ENCODE data around the gene SLC16A9. TPM values are rescaled to one million over a fixed set of nuclear protein-coding genes. Genes with fewer than 3 reads are reported as not detected.

Gene SLC16A9
- total RNA-seq, 1 experiment from 2014 or later, result 4.1 TPM

DNA sequence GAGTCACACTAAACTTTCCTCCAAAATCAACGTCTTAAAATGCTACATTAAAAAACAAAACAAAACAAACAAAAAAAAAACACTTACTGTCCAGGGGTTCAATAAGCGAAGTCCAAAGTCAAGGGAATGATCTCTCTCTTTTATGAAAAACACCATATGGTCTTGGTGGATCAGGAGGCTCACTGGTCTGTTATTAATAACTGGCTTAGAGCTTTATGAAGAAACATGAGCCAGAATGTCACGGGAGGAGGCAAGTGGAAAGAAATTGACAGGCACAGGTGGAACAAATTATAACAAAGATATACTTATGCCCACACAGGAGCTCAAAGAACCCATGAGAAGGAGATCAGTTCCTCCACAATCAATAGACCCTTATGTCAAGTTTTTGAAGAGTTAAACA lies 43.6 kb upstream of the SLC16A9 start, which contains the start of gene MRLN:
TSS of gene MRLN (minus strand) at position 189 of the 400 bp plus-strand sequence.
- no peaks in the 10 kb centered on the region for H3K9me3 Mint-ChIP-seq
- no peaks in the 10 kb centered on the region; the same call in 1 of the 2 replicates for H3K4me1 ChIP-seq (ENCODE audit: insufficient read depth, low read length)
- no peaks in the 10 kb centered on the region for H3K79me2 ChIP-seq (ENCODE audit: insufficient read depth, low read length)
- H3K9me3 ChIP-seq (ENCODE audit: control insufficient read depth, low read depth, low read length), result no peaks in the 10 kb centered on the region
- no peak within 1 kb of the TSS for H3K18ac ChIP-seq (ENCODE audit: insufficient read length, low read depth, low read length)
- no peak within 1 kb of the TSS for H3K9ac ChIP-seq (ENCODE audit: extremely low read depth, insufficient read length, low read length)
- peaks cover 7 to 8% of the 10 kb centered on the region in 2 experiments for H3K4me1 Mint-ChIP-seq
- no peak within 1 kb of the TSS for H3K27ac ChIP-seq (ENCODE audit: insufficient read length, low read depth, low read length)
- H3K27me3 Mint-ChIP-seq (ENCODE audit: low read depth), result no peaks in the 10 kb centered on the region
- no peak within 1 kb of the TSS for H2BK15ac ChIP-seq (ENCODE audit: low read depth, low read length)
- H3K56ac ChIP-seq (ENCODE audit: insufficient read length, low read depth, low read length), result no peak within 1 kb of the TSS
- H3K27ac Mint-ChIP-seq, result no peak within 1 kb of the TSS; a peak in 1 of 7 replicates
- no peak for DNase-seq
- H3K14ac ChIP-seq (ENCODE audit: insufficient read depth, low read length), result no peak within 1 kb of the TSS
- 100% methylated on average over 1 of the region's 3 CpGs for WGBS (ENCODE audit: extremely low coverage, insufficient read length, low lambda C conversion rate)
- H3K4ac ChIP-seq (ENCODE audit: low read depth, low read length), result no peak within 1 kb of the TSS
- H3K23me2 ChIP-seq (ENCODE audit: insufficient read length, low read depth, low read length, poor library complexity, severe bottlenecking), result no peaks in the 10 kb centered on the region
- no peak within 1 kb of the TSS for H2BK5ac ChIP-seq (ENCODE audit: insufficient read length, low read length)
- no peaks in the 10 kb centered on the region for H3K79me1 ChIP-seq (ENCODE audit: insufficient read depth, low read depth, low read length, poor library complexity, severe bottlenecking)
- no peak within 1 kb of the TSS for H4K91ac ChIP-seq (ENCODE audit: insufficient read length, low read depth, low read length)
- H3K36me3 Mint-ChIP-seq (ENCODE audit: insufficient read depth in 1 of 3, low read depth in 3 of 3), result no peaks in the 10 kb centered on the region
- no peak within 1 kb of the TSS for H3T11ph ChIP-seq (ENCODE audit: low read length)
- H4K8ac ChIP-seq (replicated peaks; ENCODE audit: insufficient read length, low read depth, low read length), result no peak within 1 kb of the TSS
- H2BK120ac ChIP-seq (ENCODE audit: low read depth, low read length, poor library complexity, severe bottlenecking), result no peak within 1 kb of the TSS
- no peak within 1 kb of the TSS for H2AFZ ChIP-seq (ENCODE audit: low read length)
- H2AK5ac ChIP-seq (ENCODE audit: insufficient read length, low read length), result no peak within 1 kb of the TSS
- H2BK12ac ChIP-seq (ENCODE audit: insufficient read length, low read depth, low read length), result no peak within 1 kb of the TSS
- H4K20me1 ChIP-seq (ENCODE audit: control insufficient read depth, insufficient read depth, insufficient read length), result no peaks in the 10 kb centered on the region
- H2BK20ac ChIP-seq (ENCODE audit: low read depth, low read length, poor library complexity, severe bottlenecking), result no peak within 1 kb of the TSS
- no peak within 1 kb of the TSS for H3K4me2 ChIP-seq (ENCODE audit: insufficient read depth, insufficient read length, low read length)
- H3K23ac ChIP-seq (ENCODE audit: insufficient read length, low read depth, low read length), result no peak within 1 kb of the TSS
- TF ChIP-seq, protein P1, sequence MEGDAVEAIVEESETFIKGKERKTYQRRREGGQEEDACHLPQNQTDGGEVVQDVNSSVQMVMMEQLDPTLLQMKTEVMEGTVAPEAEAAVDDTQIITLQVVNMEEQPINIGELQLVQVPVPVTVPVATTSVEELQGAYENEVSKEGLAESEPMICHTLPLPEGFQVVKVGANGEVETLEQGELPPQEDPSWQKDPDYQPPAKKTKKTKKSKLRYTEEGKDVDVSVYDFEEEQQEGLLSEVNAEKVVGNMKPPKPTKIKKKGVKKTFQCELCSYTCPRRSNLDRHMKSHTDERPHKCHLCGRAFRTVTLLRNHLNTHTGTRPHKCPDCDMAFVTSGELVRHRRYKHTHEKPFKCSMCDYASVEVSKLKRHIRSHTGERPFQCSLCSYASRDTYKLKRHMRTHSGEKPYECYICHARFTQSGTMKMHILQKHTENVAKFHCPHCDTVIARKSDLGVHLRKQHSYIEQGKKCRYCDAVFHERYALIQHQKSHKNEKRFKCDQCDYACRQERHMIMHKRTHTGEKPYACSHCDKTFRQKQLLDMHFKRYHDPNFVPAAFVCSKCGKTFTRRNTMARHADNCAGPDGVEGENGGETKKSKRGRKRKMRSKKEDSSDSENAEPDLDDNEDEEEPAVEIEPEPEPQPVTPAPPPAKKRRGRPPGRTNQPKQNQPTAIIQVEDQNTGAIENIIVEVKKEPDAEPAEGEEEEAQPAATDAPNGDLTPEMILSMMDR (conservative IDR thresholded peaks at IDR 0.05), result no peak
- H3K4me3 Mint-ChIP-seq, result no peak within 1 kb of the TSS
- H4K5ac ChIP-seq (ENCODE audit: insufficient read length, low read depth, low read length), result no peak within 1 kb of the TSS
- no peaks in the 10 kb centered on the region for H3K27me3 ChIP-seq (ENCODE audit: insufficient read depth, low read length)

All from H9 (cell line).